HG03175 (cell line): Measurements from ENCODE around the gene C1orf198.

Experiments used
- ATAC-seq: cut with Tn5 transposase; IDR thresholded peaks from one replicate; pipeline ENCODE4 v1.9.1; 2021; ENCODE audit warnings: mild to moderate bottlenecking, moderate library complexity; ENCODE audit not compliant: unreplicated experiment

Gene C1orf198

GRCh38 chr1:230894032-230894431, 25.7 kb upstream of the C1orf198 start:
- ATAC-seq = no peak

- peak; percentile 46 for ATAC-seq
Observed at GRCh38 chr1:230892018-230892491, 23.7 kb upstream of the C1orf198 start.

- no peak for ATAC-seq
Observed at GRCh38 chr1:230891413-230891812, 23.1 kb upstream of the C1orf198 start.

- no peak for ATAC-seq
Observed at GRCh38 chr1:230884646-230885045, 16.3 kb upstream of the C1orf198 start.

GRCh38 chr1:230883967-230884366, 15.6 kb upstream of the C1orf198 start:
- ATAC-seq = no peak

- ATAC-seq = no peak
Observed at GRCh38 chr1:230879778-230880177, 11.5 kb upstream of the C1orf198 start.

- no peak for ATAC-seq
Observed at GRCh38 chr1:230878591-230878990, 10.3 kb upstream of the C1orf198 start.

DNA sequence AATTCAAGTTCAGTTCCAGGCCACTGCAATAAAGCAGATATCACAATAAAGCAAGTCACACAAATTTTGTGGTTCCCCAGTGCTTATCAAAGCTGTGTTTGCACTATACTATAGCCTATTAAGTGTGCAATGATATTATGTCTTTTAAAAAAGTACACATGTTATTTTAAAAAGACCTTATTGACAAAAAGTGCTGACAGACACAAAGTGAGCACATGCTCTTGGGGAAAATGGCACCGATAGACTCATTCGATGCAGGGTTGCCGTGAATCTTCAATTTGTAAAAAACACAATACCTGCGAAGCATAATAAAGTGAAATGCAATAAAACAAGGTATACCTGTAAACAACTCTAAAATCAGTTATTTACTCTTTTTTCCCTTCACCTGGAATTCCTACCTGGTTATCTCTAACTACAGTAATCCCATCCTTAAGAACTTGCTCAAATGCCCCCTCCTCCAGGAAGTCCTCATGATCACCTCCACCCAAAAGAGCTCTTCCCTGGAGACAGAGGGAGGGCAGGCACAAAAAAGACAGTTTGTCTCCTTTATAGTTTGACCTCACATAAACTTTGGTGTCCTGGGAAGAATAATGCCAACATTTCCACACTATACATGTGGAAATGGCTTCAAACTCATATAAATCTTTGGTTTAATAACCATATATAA, 9.7 kb upstream of the C1orf198 start:
- no peak for ATAC-seq

DNA sequence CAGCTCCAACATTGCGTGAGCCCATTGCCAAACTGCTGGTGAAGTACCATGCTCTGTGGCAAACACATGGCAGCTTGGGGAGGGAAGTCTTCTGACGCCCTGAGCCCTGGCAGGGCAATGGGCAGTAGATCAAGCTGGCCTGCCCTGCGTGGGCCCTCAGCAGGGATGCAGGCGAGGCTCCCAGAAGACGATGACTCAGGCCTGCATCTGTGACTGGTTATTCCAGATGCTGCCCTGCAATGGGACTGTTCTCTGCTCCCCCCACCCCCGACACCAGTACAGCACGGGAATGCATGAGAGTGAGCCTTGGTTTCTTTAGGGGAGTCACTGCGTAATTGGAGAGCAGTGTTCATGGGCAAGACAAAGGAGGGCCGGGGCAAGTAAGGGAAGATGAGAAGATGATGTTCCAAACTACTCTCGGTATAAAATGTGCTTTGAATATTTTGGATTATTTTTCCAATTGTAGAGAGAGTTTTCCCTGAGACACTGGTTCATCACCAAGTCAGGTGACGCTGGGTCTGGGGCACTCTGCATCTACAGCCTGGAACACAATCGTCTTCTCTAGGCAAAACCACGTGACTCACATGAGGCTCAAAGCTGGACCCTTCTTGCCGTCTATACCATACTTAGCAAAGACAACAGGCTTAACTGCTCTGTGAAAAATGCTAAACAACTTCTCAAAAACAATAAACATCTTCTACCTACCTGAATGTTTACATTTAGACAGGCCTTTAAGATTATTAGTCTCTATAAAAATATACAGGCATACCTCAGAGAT, 9.0 kb upstream of the C1orf198 start:
- no peak for ATAC-seq

GRCh38 chr1:230876660-230877059, 8.3 kb upstream of the C1orf198 start:
- ATAC-seq = no peak

DNA sequence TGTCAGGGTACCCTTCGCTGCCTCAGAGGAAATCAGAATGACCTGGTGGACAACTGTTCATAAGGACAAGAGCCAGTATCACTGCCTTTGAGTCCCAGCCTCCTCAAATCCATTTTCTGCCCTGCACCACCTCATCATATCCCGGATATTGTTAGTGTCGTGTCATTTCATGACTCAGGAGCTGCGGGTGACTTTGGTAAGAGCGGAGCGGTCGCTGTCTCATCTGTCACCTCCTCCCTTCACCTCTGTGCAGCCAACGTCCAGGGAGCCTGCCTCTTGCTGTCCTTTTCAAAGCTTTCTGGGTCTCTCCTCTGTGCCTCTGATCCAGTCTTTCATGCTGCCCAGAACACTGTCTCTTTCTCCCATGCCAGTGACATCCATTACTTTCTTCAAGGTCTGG, 7.0 kb upstream of the C1orf198 start:
- ATAC-seq = no peak

DNA sequence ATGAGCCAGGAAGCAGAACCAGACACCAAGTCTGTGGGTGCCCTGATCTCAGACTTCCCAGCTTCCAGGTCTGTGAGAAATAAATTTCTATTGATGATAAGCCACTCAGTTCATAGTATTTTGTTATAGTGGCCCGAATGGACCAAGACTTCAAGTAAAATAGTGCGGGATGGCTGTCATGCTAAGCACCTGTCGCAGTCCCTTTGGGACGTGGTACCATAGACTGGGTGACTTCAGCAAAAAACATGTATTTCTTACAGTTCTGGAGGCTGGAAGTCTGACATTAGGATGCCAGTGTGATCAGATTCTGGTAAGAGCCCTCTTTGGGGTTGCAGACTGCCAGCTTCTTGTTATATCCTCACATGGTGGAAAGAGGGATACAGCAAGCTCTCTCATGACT, 2.6 kb upstream of the C1orf198 start:
- no peak for ATAC-seq

DNA sequence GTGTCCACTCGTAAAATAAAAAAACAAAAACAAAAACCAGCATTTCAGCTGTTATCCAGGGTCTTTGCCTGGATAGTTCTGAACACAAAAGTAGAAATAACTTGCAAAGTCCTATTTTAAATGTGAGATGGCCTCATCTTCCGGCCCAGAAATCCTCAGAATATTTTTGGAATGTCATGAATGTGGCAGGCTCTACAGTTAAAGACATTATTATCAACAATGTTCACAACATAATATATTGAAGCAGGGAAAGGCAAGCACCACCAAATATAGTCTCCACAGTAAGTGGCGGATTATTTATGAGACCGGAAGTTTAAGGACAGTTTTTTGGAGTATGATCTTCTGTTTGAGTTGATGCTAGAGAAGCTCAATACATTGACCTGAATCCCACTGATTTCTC, 1.2 kb upstream of the C1orf198 start:
- ATAC-seq = no peak

- ATAC-seq = peak; percentile 35
Observed at GRCh38 chr1:230868736-230869385, 540 bp upstream of the C1orf198 start.

GRCh38 chr1:230867101-230867902, 1.0 kb downstream of the C1orf198 start:
- no peak for ATAC-seq

DNA sequence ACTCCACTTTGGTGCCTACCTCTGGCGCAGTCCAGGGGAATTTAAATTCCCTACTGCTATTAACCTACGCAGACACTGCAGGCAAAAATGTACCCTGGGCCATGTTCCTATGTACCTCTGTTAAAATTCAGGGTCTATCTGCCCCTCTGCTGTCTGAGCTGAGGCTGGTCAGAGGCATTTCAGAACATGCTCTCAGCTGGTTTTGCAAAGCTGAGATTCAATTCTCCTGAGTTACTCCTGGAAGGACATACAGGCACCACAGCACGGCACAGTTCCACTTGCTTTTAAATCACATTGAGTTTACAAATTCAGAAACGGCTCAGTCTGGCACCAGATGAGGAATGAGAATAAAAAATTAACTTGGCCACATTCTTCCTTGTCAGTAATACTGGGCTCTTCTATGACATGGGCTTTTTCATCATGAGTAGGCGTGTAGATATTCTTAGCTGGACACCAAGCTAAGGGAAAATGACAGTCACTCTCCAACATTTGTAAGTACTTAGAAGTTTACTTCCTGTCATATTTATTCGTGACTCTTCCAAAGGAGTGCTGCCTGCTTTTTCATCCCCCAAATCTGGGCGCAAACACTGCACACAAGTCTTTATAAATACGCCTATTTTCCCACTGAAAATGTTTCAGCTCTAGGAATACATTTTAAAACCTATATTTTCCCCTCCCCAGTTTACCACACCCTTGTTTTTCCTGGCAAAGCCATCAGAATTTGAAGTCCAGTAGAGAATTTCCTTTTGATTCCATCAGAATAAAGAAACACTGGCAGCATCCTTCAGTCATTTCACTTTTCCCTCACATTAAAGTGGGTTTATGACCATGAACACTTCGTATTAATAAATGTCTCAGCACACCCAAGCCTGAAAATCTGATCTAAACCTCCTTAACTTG, 1.9 kb downstream of the C1orf198 start:
- no peak for ATAC-seq

DNA sequence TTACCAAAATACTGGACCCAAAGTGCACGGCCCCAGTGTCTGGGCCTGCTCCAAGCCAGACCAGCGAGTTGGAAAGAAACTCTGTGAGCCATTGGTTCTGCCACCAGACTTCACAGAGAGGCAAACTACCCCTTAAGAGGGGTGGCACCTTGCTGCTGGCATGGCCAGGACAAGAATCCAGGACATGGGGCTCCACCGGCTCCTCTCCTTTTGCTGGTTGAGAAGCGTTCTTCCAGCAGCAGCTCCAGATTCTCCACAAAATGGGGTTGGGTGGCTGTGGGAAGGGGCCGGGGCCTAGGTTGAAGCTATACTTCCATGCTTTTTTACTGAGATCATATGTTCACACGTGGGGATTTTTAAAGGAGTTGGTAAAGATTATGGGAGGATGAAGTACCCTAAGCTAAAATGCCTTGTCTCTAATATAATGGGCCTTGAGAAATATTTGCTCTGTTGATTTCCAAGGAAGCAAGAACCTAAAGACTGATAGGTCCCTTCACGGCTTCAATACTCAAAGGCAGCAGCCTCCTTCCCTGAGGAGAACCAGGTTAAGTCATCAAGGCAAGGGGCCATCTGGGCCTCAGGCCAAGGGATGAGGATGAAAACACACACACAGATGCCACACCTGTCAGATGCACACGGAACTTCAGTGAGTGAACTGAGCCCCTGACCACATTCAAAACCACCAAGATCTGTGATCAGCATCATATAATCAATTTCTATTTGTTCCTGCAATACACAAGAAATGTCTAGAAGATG, 3.1 kb downstream of the C1orf198 start:
- ATAC-seq = no peak

- no peak for ATAC-seq
Observed at GRCh38 chr1:230864441-230864840, 3.9 kb downstream of the C1orf198 start.

GRCh38 chr1:230863449-230863848, 4.9 kb downstream of the C1orf198 start:
- no peak for ATAC-seq
